GM19395 (cell line): ENCODE data around the gene GHRL.
"Not testable (repeated sequence)": the region's sequence is repeated elsewhere in the genome, so short reads cannot be mapped to it uniquely, and the experiment has no call there.

Experiments used
- ATAC-seq: cut with Tn5 transposase; IDR thresholded peaks from one replicate; pipeline ENCODE4 v1.9.1; 2021; ENCODE audit warnings: mild to moderate bottlenecking, moderate library complexity; ENCODE audit not compliant: unreplicated experiment

Gene GHRL

GRCh38 chr3:10278501-10278900, 14.2 kb downstream of the GHRL start:
- no peak for ATAC-seq

- ATAC-seq, result no peak
Observed at GRCh38 chr3:10277115-10277625, 15.6 kb downstream of the GHRL start.

- ATAC-seq, result no peak
Observed at GRCh38 chr3:10274601-10275000, 18.1 kb downstream of the GHRL start.

- no peak for ATAC-seq
Observed at GRCh38 chr3:10273702-10274305, 18.9 kb downstream of the GHRL start.

GRCh38 chr3:10272977-10273376, 19.8 kb downstream of the GHRL start:
- no peak for ATAC-seq

- ATAC-seq, result not testable (repeated sequence)
Observed at GRCh38 chr3:10272476-10272875, 20.3 kb downstream of the GHRL start.

GRCh38 chr3:10269443-10269842, 23.3 kb downstream of the GHRL start:
- no peak for ATAC-seq

- no peak for ATAC-seq
Observed at GRCh38 chr3:10268930-10269329, 23.8 kb downstream of the GHRL start.

- ATAC-seq, result no peak
Observed at GRCh38 chr3:10268116-10268515, 24.6 kb downstream of the GHRL start.

- not testable (repeated sequence) for ATAC-seq
Observed at GRCh38 chr3:10266936-10267335, 25.8 kb downstream of the GHRL start.

- ATAC-seq, result no peak
Observed at GRCh38 chr3:10265833-10266232, 26.9 kb downstream of the GHRL start.

GRCh38 chr3:10263646-10264363, 28.9 kb downstream of the GHRL start:
- no peak for ATAC-seq

GRCh38 chr3:10262027-10262426, 30.7 kb downstream of the GHRL start:
- ATAC-seq, result no peak

GRCh38 chr3:10260211-10260701, 32.5 kb downstream of the GHRL start:
- no peak for ATAC-seq

- ATAC-seq, result no peak
Observed at GRCh38 chr3:10259798-10260197, 32.9 kb downstream of the GHRL start.

- ATAC-seq, result no peak
Observed at GRCh38 chr3:10259036-10259435, 33.7 kb downstream of the GHRL start.

GRCh38 chr3:10255835-10256234, 36.9 kb downstream of the GHRL start:
- no peak for ATAC-seq

GRCh38 chr3:10253731-10254130, 39.0 kb downstream of the GHRL start:
- no peak for ATAC-seq

- no peak for ATAC-seq
Observed at GRCh38 chr3:10251006-10251405, 41.7 kb downstream of the GHRL start.

GRCh38 chr3:10249833-10250232, 42.9 kb downstream of the GHRL start:
- ATAC-seq, result no peak

GRCh38 chr3:10248984-10249748, 43.6 kb downstream of the GHRL start:
- ATAC-seq, result no peak
